Medulla oblongata (tissue), 1 donor: ENCODE data around the gene DCTN1.
A peak's percentile ranks its signal among the peaks of the same experiment; 100 is the strongest.

ENCODE experiments used
- DNase-seq: peaks from one replicate; pipeline ENCODE4 v3.0.0-alpha.2; 2015; ENCODE audit errors: extremely low spot score

DCTN1 gene

GRCh38 chr2:74325815-74326214 is 54.3 kb downstream of the DCTN1 start:
- DNase-seq = no peak

GRCh38 chr2:74321737-74322136 is 58.4 kb downstream of the DCTN1 start:
- no peak for DNase-seq

GRCh38 chr2:74317701-74318100 is 62.4 kb downstream of the DCTN1 start:
- DNase-seq = peak; percentile 49

GRCh38 chr2:74316627-74317295 is 63.4 kb downstream of the DCTN1 start:
- DNase-seq = no peak

GRCh38 chr2:74314107-74314506 is 66.0 kb downstream of the DCTN1 start:
- DNase-seq = no peak

GRCh38 chr2:74313497-74313896 is 66.6 kb downstream of the DCTN1 start:
- DNase-seq = no peak

GRCh38 chr2:74312913-74313312 is 67.2 kb downstream of the DCTN1 start:
- no peak for DNase-seq
